ENCODE data around the gene EOLA1.
"Not testable (repeated sequence)": the region's sequence is repeated elsewhere in the genome, so short reads cannot be mapped to it uniquely, and the experiment has no call there.

Gene EOLA1

GRCh38 chrX:149541521-149542047 lies 772 bp downstream of the EOLA1 start:
- TF ChIP-seq CTCF (conservative IDR thresholded peaks at IDR 0.05; ENCODE audit: low read depth, low read length) = no peak
- DNase-seq (ENCODE audit: low read depth) = peak; percentile 13

GRCh38 chrX:149545545-149546543 lies 5.0 kb downstream of the EOLA1 start:
- H3K4me3 ChIP-seq (ENCODE audit: low read depth, low read length) = not testable (repeated sequence)
- peak; percentile 22 for DNase-seq (ENCODE audit: low read depth)
- peak; percentile 21 for TF ChIP-seq CTCF (conservative IDR thresholded peaks at IDR 0.05; ENCODE audit: low read depth, low read length)

More at GRCh38 chrX:149541521-149542047, 772 bp downstream of the EOLA1 start:
- peak overlapping the region; percentile 81 for H3K4me3 ChIP-seq (ENCODE audit: low read depth, low read length)

GRCh38 chrX:149546962-149547361 lies 6.2 kb downstream of the EOLA1 start:
- not testable (repeated sequence) for H3K4me3 ChIP-seq (ENCODE audit: low read depth, low read length); DNase-seq (ENCODE audit: low read depth)

- not testable (repeated sequence) for DNase-seq (ENCODE audit: low read depth); H3K4me3 ChIP-seq (ENCODE audit: low read depth, low read length)
Measured at GRCh38 chrX:149547782-149548181, 7.0 kb downstream of the EOLA1 start.

- H3K4me3 ChIP-seq (ENCODE audit: low read depth, low read length); DNase-seq (ENCODE audit: low read depth): not testable (repeated sequence)
Measured at GRCh38 chrX:149549701-149550100, 8.9 kb downstream of the EOLA1 start, which contains the start of gene HSFX3. TSS of gene HSFX3 (minus strand) at chrX:149549924. CDS start at chrX:149549852, 72 bp downstream.

- not testable (repeated sequence) for DNase-seq (ENCODE audit: low read depth); H3K4me3 ChIP-seq (ENCODE audit: low read depth, low read length)
Measured at GRCh38 chrX:149550454-149550853, 9.6 kb downstream of the EOLA1 start.

- H3K4me3 ChIP-seq (ENCODE audit: low read depth, low read length); DNase-seq (ENCODE audit: low read depth): not testable (repeated sequence)
Measured at GRCh38 chrX:149551245-149551938, 10.6 kb downstream of the EOLA1 start.

- DNase-seq (ENCODE audit: low read depth); H3K4me3 ChIP-seq (ENCODE audit: low read depth, low read length): not testable (repeated sequence)
Measured at GRCh38 chrX:149551939-149552248, 11.1 kb downstream of the EOLA1 start.

GRCh38 chrX:149555251-149555650 lies 14.4 kb downstream of the EOLA1 start:
- not testable (repeated sequence) for H3K4me3 ChIP-seq (ENCODE audit: low read depth, low read length); DNase-seq (ENCODE audit: low read depth)

GRCh38 chrX:149563359-149563758 lies 22.5 kb downstream of the EOLA1 start:
- DNase-seq (ENCODE audit: low read depth) = no peak
- TF ChIP-seq CTCF (conservative IDR thresholded peaks at IDR 0.05; ENCODE audit: low read depth, low read length) = no peak
- no peak overlapping the region for H3K4me3 ChIP-seq (ENCODE audit: low read depth, low read length)

All from choroid plexus epithelial cell (primary cell).